GM19438 (cell line): ENCODE results near the gene C4orf17.
"Not testable (repeated sequence)": the region's sequence is repeated elsewhere in the genome, so short reads cannot be mapped to it uniquely, and the experiment has no call there.

Source experiments
- ATAC-seq: cut with Tn5 transposase; IDR thresholded peaks from one replicate; pipeline ENCODE4 v1.9.1; 2021; ENCODE audit warnings: low read depth; ENCODE audit not compliant: unreplicated experiment

Gene C4orf17

DNA sequence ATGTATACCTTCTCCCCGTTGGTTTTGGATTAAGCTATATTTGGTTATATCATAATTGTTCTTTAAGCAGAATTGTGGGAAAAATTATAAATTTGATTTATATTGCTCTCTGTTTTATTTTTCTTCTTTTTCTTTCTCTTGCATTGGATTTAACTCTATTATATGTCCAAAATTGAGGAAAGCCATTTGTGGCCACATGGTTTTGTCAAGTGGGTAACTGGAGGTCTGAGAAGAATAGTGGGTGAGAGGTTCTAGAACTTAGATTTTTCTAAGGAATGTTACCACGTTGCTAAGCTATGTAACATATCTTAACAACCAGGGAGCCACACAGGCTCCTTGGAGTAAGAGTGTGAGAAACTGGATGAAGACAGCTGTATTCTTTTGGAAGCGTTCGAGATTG lies at the start of gene C4orf17:
Gene C4orf17, plus strand, starts transcription at position 301 of the 400 bp plus-strand sequence. CDS start 2,061 bp downstream, outside the sequence.
- ATAC-seq = no peak

DNA sequence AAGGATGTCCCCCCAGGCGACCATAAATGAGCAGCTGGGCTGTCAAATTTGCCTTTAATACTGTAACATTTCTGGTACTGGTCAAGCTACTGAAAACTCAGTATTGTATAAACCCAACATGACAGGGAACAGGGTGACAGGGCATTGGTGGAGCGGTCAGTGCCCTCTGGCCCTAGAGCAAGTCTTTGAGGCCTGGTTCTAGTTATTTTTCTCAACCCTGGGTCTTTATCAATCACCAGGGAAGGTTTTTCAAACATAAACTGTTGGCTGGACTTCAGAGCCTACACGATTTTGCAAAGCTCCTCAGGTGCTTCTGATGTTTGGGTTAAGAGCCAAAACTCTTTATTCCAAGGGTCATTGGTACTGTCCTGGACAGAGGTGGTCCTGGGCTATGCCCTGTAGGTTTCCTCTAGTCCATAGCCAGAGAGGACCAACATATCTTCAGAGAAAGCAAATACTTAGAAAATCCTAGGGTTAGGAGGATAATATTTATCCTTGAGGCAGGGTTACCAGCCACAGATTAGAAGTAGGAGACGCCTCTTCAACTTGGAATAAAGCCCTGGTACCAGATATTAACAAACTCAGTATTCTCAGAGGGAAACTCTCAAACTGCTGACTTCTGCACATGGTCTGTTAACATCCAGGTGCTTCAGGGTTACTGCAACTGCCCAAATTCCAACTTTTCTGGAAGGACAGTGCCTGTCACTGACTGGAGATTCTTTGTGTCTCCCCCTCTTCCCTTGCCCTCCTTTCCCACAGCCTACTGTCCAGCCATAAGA lies 49.0 kb upstream of the C4orf17 start:
- no peak for ATAC-seq

DNA sequence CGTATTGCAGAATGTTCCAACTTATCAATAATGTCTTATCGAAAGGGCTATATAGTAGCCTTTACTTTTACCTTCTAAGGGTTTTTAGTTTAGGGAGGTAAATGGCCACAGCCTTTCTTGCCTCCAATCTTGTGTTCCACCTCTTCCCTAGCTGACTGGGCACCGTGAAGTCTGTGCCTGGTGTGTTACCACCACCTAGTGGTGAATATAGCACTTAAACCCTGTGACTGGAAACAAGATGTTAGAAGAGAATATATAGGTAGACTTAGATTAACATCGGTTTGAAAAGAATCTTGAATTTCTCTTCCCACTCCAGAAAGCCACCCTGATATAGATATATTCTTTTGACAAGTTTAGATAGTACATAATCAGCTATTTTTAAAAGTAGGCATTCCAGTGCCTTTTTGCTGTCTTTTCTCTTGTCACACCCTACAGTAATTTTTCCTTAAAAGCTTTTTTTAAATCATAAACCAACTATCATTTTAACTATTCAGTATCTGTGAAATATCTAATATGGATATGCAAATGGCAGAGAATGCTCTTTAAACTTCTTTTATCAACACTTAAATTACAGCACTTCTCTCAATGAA lies 47.9 kb upstream of the C4orf17 start:
- ATAC-seq = peak; percentile 90

DNA sequence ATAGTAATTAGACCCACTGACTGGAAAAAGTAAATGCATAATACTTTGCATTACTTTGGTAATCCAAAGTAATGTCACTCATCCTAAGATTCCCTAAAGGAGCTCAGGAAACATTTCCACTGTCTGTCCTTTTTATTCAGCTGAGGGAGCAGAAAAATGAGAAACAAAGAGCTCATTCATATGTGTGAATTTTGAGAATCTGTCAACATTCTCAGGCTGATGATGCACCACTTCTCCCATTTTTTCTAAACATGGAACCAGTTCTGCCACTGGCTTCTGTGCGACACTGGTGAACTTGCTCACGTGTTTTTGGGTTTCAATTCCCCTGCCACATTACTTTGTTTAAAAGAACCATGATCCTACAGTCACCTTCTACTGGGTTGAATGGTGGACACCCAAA lies 47.3 kb upstream of the C4orf17 start:
- no peak for ATAC-seq

DNA sequence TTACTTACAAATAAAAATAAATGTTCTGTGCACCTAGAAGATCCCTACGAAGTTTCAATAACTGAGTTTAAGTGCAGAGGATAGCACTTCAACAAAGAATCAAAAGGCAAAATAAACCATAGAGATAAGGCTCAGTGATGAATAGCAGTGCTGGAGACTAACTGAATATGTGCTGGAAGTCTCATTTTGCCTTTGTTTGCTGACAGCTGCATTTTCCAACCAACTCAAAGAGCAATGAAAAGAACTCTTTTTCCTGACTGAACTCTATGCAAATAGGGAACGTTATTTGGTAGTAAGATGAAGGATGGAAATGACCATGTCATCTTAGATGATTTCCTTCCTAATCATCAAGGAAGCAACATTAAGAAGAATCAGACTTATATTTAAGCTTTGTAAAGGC lies 42.9 kb upstream of the C4orf17 start:
- no peak for ATAC-seq

DNA sequence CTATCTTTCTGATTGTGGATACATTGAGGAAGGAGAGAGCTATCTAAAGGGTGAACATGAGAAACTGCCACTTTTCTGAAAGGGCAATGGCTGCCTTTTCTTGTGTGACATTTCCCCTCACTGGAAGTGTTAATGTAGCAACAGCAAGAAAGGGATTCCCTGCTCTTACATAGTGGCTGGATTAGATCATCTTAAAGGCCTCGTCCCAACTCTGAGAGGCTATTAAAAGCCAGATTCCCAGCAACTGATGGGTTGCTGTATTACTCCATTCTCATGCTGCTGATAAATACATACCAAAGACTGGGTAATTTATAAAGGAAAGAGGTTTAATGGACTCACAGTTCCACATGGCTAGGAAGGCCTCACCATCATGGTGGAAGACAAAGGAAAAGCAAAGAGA lies 41.9 kb upstream of the C4orf17 start:
- ATAC-seq = no peak

DNA sequence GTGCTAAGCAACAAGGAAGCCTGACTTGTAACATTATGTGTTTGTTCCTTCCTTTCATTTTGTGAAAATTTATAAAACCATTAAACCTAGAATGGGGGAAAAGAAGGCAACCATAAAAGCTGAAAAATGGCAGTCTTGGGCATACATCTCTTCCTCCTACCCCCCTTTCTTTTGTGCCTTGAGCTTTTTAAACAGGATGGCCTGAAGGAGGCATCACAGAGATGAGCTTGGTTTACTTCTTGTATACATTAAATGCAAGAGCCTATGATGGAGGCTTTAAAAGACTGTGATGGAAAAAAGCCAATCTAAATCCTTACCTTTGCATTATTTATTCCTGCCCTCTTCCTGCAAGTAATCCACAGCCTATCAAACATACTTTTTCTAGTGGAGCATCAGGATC lies 39.5 kb upstream of the C4orf17 start:
- no peak for ATAC-seq

GRCh38 chr4:99471896-99472295 lies 38.9 kb upstream of the C4orf17 start:
- ATAC-seq = no peak

DNA sequence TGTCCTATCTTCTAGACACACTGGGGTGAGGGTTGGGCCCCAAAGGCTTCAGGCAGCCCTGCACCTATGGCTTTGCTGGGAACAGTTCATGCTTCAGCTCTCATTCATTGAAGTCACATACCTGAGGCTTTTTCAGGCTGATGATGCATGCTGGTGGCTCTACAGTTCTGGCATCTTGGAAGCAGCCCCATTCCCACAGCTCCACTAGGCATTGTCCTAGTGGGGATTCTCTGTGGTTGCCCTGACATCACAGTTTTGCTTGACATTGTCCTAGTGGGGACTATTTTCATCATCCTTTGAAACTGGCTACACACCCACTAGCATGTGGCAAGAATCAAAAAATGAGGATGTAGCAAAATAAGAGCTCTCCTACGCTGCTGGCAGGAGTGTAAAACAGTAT lies 37.7 kb upstream of the C4orf17 start:
- no peak for ATAC-seq

GRCh38 chr4:99483636-99484035 lies 27.2 kb upstream of the C4orf17 start:
- ATAC-seq = no peak

DNA sequence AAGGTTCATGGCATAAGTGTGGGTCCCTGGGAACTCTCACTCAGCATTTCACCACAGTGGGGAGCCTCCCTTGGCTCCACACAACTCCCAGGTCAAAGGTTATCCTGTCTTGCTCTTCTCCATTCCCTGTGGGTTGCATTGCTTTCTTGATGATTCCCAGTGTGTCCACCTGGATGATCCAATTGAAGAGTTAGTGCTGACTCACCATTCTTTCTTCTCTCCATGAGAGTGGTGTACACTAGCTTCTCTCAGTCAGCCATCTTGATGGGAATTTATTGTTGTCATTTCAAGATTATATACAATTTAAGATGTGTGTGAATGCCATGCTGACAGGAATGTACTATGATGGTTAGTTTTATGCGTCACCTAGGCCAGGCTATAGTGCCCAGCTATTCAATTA lies 25.6 kb upstream of the C4orf17 start:
- no peak for ATAC-seq

- ATAC-seq = not testable (repeated sequence)
These were observed 24.2 kb upstream of the C4orf17 start for GRCh38 chr4:99486648-99487047.

DNA sequence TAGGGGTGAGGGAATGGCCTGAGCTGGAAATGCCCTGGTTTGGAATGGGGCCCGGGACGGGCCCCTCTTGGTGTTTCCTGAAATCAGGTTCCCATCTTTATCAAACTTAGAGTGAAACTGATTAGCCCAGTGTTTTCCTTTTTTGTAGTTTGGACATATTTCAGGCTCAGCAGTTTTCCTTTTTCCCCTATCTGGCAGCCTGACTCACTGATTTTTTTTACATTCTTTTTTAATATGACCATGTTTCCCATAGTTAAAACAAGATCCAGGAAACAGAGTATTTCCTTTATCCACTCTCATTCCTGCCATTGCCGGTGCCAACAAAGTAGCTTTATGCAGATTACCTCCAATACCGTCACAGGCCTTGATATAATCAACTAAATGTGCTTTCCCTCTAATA lies 20.5 kb upstream of the C4orf17 start:
- no peak for ATAC-seq

DNA sequence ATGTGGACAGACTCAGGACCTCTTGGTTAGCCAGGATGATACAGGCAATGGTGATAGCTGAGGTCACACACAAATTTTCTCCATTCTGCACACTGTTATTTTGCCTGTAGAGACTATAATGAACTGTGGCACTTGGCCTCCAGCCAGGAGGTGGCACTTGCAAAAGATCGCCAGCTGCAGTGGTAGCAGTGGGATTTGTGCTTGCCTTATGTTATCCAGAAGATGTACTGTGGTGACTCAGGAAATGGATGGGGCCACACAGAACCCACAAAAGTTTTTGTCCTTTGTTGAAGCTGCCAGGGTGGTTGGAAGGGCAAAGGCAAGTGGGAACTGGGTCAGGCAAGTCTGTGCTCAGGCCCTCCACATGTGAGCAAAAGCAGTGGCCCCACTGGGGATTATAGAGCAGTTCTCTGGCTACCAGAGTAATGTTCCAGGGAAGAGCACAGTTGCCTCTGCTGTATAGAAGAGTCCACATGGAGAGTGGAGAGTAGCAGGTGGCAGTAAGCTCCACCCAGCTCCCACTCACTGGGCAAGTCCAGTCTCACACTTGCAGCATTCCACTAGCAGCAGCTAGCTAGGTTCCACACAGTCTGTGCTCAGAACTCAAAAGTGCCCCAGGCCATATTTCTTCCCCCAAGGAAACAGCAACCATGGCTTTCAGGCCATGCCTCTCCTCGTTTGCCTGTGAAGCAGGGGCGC lies 5.9 kb upstream of the C4orf17 start:
- no peak for ATAC-seq

DNA sequence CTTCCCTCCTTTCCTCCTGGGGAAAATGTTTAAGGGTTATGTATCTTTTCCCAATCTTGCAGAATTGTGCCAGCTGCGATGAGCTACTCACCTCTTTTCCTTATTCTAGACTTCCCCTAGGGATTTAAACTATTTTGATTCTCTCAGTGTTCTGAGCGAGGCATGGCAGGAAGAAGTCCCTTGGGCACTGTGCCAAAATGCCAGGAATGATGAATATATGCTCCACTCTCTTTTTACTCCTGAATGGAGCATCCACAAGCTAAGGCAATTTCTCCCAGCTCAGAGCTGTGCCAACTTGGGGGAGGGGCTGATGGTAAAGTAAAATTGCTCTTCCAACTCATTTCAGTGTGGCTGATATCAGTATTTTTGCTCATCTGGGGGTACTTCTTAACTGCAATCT lies 4.0 kb upstream of the C4orf17 start:
- ATAC-seq = no peak

DNA sequence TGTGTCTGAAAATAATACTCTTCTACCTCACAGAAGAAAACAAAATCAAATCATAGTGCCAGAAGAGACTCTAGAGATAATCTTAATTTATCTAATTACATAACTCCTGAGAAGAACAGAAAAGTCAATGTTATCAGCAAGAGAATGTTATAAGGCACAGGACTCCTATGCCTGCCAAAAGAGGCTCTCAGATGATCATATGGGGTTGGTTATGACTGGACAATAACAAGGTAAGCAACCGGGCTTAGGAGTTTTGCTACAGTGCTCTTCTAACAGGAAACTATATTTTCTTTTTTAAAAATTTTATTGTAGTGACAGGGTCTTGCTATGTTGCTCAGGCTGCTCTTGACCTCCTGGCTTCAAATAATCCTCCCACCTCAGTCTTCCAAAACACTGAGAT lies 3.5 kb upstream of the C4orf17 start:
- ATAC-seq = no peak

- no peak for ATAC-seq
These were observed 3.1 kb upstream of the C4orf17 start for GRCh38 chr4:99507762-99508161.

DNA sequence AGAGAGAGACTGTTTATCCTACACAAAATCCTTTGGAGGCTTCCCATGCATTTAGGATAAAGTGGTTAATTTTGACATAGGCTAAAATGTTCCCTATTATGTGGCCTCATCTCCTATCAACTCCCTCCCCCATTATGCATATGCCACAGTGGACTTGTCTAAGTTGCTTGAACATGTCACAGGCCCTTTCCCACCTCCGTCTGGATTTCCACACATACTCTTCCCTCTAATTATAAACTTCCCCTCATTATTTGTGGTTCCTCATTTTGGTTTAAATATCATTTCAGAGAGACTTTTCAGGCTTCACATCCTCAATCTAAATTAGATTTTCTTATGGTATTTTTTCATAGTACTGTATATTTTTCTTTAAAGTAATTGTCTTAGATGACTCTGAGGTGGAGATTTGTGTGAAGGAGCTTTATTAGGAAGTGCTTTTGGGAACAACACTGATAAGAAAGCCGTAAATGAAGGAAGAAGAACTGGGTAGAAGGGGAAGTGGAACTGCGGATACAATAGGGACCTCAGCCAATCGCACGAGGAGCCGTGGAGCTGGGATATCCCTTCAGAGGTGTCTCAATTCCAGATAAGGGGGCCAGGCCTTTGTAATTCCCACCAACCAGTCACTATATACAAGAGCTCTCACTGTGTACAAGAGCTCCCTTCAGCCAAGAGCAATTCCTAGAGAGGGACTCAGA lies 7.9 kb downstream of the C4orf17 start:
- no peak for ATAC-seq

GRCh38 chr4:99529228-99529627 lies 18.4 kb downstream of the C4orf17 start:
- ATAC-seq = no peak

- no peak for ATAC-seq
These were observed 19.1 kb downstream of the C4orf17 start for GRCh38 chr4:99529956-99530355.

DNA sequence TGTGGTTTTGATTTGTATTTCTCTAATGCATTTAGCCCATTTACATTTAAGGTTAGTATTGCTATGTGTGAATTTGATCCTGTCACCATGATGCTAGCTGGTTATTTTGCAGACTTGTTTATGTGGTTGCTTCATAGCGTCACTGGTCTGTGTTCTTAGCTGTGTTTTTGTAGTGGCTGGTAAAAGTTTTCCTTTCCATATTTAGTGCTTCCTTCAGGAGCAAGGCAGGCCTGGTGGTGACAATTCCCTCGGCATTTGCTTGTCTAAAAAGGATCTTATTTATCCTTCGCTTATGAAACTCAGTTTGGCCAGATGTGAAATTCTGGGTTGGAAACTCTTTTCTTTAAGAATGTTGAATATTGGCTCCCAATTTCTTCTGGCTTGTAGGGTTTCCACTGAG lies 23.9 kb downstream of the C4orf17 start:
- ATAC-seq = not testable (repeated sequence)
